OCI-LY1 (cell line): Measurements from ENCODE around the gene PRPS1.
"Not testable (repeated sequence)": the region's sequence is repeated elsewhere in the genome, so short reads cannot be mapped to it uniquely, and the experiment has no call there.

Source experiments
- CTCF ChIP-seq: fragments of 200-600 bp; sonication (generic), shearing (Covaris generic); IDR thresholded peaks from 2 replicates; pipeline ENCODE4 v1.5.1; 2017; ENCODE audit warnings: mild to moderate bottlenecking, antibody characterized with exemption, low read length, moderate library complexity, mixed read lengths
- EZH2 ChIP-seq: fragments of 200-600 bp; sonication (generic), shearing (Covaris generic); IDR thresholded peaks from 2 replicates; pipeline ENCODE4 v1.8.0; 2017; ENCODE audit warnings: borderline replicate concordance, mixed run types, mild to moderate bottlenecking, antibody characterized with exemption, low read length, moderate library complexity, mixed read lengths

- not testable (repeated sequence) for TF ChIP-seq EZH2, CTCF
Observed at GRCh38 chrX:107671256-107671655, 42.9 kb downstream of the PRPS1 start.
